Tibial nerve (tissue), 4 donors: ENCODE results near the gene OR10H2. TPM values are rescaled to one million over a fixed set of nuclear protein-coding genes. Genes with fewer than 3 reads are reported as not detected.

Experiments
- DNase-seq, 2 donors: peaks; one replicate each; pipeline ENCODE4 v3.0.0-alpha.2; 2019; ENCODE audit warnings: low spot score in 2 of 2
- H3K27ac ChIP-seq, 4 donors: fragments of 200-600 bp; sonication (generic) in 3 of 4; one replicate each; pipeline ENCODE4 v1.5.1; 2017 to 2019; ENCODE audit warnings: mild to moderate bottlenecking in 1 of 4
- H3K27me3 ChIP-seq, 2 donors: fragments of 200-600 bp; sonication (generic) in 1 of 2; one replicate each; pipeline versions ENCODE4 v1.5.1 to v1.6.0; 2017 to 2019
- H3K36me3 ChIP-seq, 3 donors: fragments of 200-600 bp; sonication (generic); one replicate each; pipeline ENCODE4 v1.5.1; 2018 to 2019
- H3K4me1 ChIP-seq, 4 donors: fragments of 200-600 bp; sonication (generic) in 3 of 4; one replicate each; pipeline ENCODE4 v1.5.1; 2017 to 2019
- H3K4me3 ChIP-seq, 4 donors: fragments of 200-600 bp; sonication (generic) in 3 of 4; one replicate each; pipeline ENCODE4 v1.5.1; 2017 to 2019; ENCODE audit warnings: mild to moderate bottlenecking in 1 of 4, moderate library complexity in 1 of 4
- H3K9me3 ChIP-seq, 4 donors: fragments of 200-600 bp; sonication (generic) in 3 of 4; one replicate each; pipeline ENCODE4 v1.5.1; 2017 to 2019
- EP300 ChIP-seq, 2 donors: sonication (generic); formaldehyde crosslinking; IDR thresholded peaks; one replicate each; pipeline ENCODE4 v1.6.1; 2017; ENCODE audit warnings: antibody characterized with exemption in 2 of 2, mild to moderate bottlenecking in 1 of 2
- POLR2A ChIP-seq, 2 donors: fragments of 450-650 bp; IDR thresholded peaks; one replicate each; pipeline ENCODE4 v1.6.1; 2017; ENCODE audit warnings: antibody characterized with exemption in 2 of 2, mild to moderate bottlenecking in 2 of 2, moderate library complexity in 2 of 2
- WGBS, 2 donors: methylation state at CpG; one replicate each; pipeline ENCODE4 v1.1.5; 2018; 5-methylcytosine and 5-hydroxymethylcytosine counted together
- total RNA-seq, 4 donors: library from RNA; depleted of rRNA; stranded (reverse); fragments of >200 nt; gene quantifications; one replicate each; pipeline ENCODE4 v1.1.0, GENCODE V29; 2016
- TF ChIP-seq, protein P1 (sequence below), 5 experiments: fragments of 200-600 bp in 3 of 5; fragments of 450-650 bp in 2 of 5; sonication (generic) in 3 of 5; IDR thresholded peaks; one replicate each; pipeline ENCODE4 v1.5.1; 2016 to 2019; ENCODE audit warnings: antibody characterized with exemption in 5 of 5, mild to moderate bottlenecking in 3 of 5, moderate library complexity in 2 of 5

The OR10H2 gene
- total RNA-seq, 4 donors from 2014 or later, result not detected

DNA sequence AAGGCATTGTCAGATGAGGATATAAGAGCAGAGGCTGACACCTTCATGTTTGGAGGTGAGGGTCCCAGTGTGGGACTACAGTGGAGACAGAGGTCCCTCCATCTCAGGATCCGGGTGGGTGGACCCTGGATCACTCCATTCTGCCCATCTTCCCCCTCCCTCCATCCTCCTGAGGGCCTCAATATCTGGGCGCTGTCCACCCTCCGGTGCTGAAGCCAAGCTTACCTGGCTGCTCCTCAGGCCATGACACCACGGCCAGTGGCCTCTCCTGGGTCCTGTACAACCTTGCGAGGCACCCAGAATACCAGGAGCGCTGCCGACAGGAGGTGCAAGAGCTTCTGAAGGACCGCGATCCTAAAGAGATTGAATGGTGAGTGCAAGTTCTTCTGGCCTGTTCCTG lies 43.0 kb upstream of the OR10H2 start:
- Histone ChIP-seq H3K4me1 (no peaks in the 10 kb centered on the region), H3K27me3 (no peaks in the 10 kb centered on the region), H3K27ac (no peak overlapping the region), H3K4me3 (no peak overlapping the region), H3K9me3 (peaks cover 0 to 34% (median 0%) of the 10 kb centered on the region in 4 donors), H3K36me3 (peaks cover 0 to 79% (median 0%) of the 10 kb centered on the region in 3 donors)
- DNase-seq, result no peak
- WGBS, 2 donors, result 38 to 42% methylated on average over 9 of the region's 9 CpGs
- TF ChIP-seq, protein P1, sequence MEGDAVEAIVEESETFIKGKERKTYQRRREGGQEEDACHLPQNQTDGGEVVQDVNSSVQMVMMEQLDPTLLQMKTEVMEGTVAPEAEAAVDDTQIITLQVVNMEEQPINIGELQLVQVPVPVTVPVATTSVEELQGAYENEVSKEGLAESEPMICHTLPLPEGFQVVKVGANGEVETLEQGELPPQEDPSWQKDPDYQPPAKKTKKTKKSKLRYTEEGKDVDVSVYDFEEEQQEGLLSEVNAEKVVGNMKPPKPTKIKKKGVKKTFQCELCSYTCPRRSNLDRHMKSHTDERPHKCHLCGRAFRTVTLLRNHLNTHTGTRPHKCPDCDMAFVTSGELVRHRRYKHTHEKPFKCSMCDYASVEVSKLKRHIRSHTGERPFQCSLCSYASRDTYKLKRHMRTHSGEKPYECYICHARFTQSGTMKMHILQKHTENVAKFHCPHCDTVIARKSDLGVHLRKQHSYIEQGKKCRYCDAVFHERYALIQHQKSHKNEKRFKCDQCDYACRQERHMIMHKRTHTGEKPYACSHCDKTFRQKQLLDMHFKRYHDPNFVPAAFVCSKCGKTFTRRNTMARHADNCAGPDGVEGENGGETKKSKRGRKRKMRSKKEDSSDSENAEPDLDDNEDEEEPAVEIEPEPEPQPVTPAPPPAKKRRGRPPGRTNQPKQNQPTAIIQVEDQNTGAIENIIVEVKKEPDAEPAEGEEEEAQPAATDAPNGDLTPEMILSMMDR (IDR thresholded peaks at IDR 0.05), result no peak
- TF ChIP-seq POLR2A (IDR thresholded peaks at IDR 0.05) (no peak), EP300 (IDR thresholded peaks at IDR 0.05) (no peak)

DNA sequence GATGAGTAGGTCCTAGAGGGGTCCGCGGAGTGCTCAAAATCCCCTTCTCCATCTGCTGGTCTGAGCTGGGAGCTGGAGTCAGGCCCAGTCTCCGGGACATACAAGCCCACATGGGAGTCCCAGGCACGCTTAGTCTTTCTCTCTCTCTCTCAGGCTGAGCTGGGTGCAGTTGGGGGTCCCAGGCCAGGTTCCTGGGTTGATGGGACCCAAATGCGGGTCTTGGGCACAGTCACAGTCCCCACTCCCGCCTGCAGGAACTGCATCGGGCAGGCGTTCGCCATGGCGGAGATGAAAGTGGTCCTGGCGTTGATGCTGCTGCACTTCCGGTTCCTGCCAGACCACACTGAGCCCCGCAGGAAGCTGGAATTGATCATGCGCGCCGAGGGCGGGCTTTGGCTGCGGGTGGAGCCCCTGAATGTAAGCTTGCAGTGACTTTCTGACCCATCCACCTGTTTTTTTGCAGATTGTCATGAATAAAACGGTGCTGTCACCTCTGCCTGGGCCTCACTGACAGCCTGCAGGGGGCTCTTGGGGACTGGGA lies 31.1 kb upstream of the OR10H2 start:
- H3K36me3 ChIP-seq, result peaks cover 0 to 34% (median 0%) of the 10 kb centered on the region in 3 donors
- H3K27me3 ChIP-seq, result no peaks in the 10 kb centered on the region
- H3K4me3 ChIP-seq, result no peak overlapping the region
- no peak overlapping the region for H3K27ac ChIP-seq
- WGBS, 2 donors, result 79 to 82% methylated on average over 17 to 19 of the region's 19 CpGs
- no peaks in the 10 kb centered on the region for H3K4me1 ChIP-seq
- peaks cover 0 to 10% (median 0%) of the 10 kb centered on the region in 4 donors for H3K9me3 ChIP-seq
- TF ChIP-seq EP300 (IDR thresholded peaks at IDR 0.05), result no peak
- TF ChIP-seq, protein P1 (IDR thresholded peaks at IDR 0.05), result no peak
- no peak for TF ChIP-seq POLR2A (IDR thresholded peaks at IDR 0.05)
- no peak for DNase-seq

DNA sequence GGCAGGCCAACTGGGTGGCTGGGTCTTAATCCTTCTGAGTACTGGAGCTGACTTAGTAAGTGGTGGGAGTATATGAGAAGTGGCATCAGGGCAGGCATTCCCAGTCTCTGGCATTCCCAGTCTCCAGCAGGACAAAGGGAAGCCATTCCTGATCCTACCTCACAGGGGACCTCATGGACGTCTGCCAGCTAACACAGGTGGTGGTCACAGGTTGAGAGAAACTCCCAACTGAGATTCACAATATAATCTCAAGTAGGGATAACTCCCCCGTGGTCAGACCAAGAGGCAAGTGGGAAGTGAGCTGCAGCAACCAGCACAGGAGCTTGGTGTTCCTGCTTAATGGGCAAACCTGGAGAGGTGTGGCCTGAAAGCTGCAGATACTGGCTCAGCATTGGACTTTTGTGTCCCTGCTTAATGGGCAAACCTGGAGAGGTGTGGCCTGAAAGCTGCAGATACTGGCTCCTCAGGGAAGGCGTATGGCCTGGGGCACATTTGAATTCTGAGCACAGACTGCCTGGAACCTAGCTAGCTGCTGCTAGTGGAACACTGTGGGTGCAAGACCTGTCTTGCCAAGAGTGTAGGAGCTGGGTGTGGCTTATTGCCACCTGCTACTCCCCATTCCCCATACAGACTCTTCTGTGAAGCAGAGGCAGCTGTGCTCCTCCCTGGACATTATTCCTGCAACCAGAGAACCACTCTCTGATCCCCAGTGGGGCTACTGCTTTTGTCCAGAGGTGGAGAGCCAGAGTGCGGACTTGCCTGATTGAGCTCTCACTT lies 25.9 kb upstream of the OR10H2 start:
- TF ChIP-seq, protein P1 (IDR thresholded peaks at IDR 0.05), result no peak
- TF ChIP-seq EP300 (IDR thresholded peaks at IDR 0.05) (no peak), POLR2A (IDR thresholded peaks at IDR 0.05) (no peak)
- Histone ChIP-seq H3K36me3 (peaks cover 0 to 27% (median 0%) of the 10 kb centered on the region in 3 donors), H3K27ac (no peak overlapping the region), H3K4me3 (no peak overlapping the region), H3K4me1 (peaks cover 0 to 10% (median 0%) of the 10 kb centered on the region in 4 donors), H3K9me3 (peaks cover 0 to 22% (median 0%) of the 10 kb centered on the region in 4 donors), H3K27me3 (no peaks in the 10 kb centered on the region)
- 72 to 80% methylated on average over 3 to 4 of the region's 4 CpGs for WGBS, 2 donors
- DNase-seq, result no peak

DNA sequence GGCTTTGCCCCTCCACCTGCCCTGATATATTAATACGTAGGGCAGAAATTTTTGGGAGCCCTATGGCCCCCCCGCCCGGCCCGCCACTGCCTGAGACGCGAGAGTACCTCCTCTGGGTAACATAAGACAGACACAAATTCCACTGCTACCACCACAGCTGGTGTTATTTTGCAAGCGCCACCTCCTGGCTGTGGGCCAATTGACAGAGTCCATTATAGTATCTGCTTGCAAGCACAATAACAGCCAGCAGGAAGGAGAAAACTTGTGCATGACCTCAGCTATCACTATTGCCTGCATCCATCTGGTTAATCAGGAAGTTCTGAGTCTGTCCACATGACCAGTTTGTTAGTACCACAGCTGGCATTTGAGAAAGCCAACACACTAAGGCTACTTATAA lies 25.3 kb upstream of the OR10H2 start:
- H3K4me3 ChIP-seq, result no peak overlapping the region
- H3K27me3 ChIP-seq, result no peaks in the 10 kb centered on the region
- TF ChIP-seq POLR2A (IDR thresholded peaks at IDR 0.05), result no peak
- TF ChIP-seq, protein P1 (IDR thresholded peaks at IDR 0.05), result no peak
- peak in 1 of 2 donors; percentile 41 for TF ChIP-seq EP300 (IDR thresholded peaks at IDR 0.05)
- peak; percentile 75 to 85 for DNase-seq
- 2 to 5% methylated on average over 5 to 6 of the region's 7 CpGs for WGBS, 2 donors
- H3K4me1 ChIP-seq, result peaks cover 0 to 10% (median 0%) of the 10 kb centered on the region in 4 donors
- H3K9me3 ChIP-seq, result peaks cover 0 to 22% (median 0%) of the 10 kb centered on the region in 4 donors
- no peak overlapping the region for H3K27ac ChIP-seq
- H3K36me3 ChIP-seq, result peaks cover 0 to 21% (median 0%) of the 10 kb centered on the region in 3 donors

GRCh38 chr19:15714638-15715037 lies 13.2 kb upstream of the OR10H2 start:
- WGBS, 2 donors, result 48 to 58% methylated on average over 3 of the region's 3 CpGs
- Histone ChIP-seq H3K4me3 (no peak overlapping the region), H3K27ac (no peak overlapping the region), H3K9me3 (peaks cover 0 to 8% (median 0%) of the 10 kb centered on the region in 4 donors), H3K36me3 (no peaks in the 10 kb centered on the region), H3K4me1 (no peaks in the 10 kb centered on the region), H3K27me3 (no peaks in the 10 kb centered on the region)
- no peak for DNase-seq
- TF ChIP-seq POLR2A (IDR thresholded peaks at IDR 0.05) (no peak), EP300 (IDR thresholded peaks at IDR 0.05) (no peak)
